ENCODE data around the gene TTC33. TPM values are rescaled to one million over a fixed set of nuclear protein-coding genes. Genes with fewer than 3 reads are reported as not detected.
"Not testable (repeated sequence)": the region's sequence is repeated elsewhere in the genome, so short reads cannot be mapped to it uniquely, and the experiment has no call there.

Gene TTC33
- total and polyA plus RNA-seq, 4 donors: 5.3 to 30.5 (median 7.8) TPM

DNA sequence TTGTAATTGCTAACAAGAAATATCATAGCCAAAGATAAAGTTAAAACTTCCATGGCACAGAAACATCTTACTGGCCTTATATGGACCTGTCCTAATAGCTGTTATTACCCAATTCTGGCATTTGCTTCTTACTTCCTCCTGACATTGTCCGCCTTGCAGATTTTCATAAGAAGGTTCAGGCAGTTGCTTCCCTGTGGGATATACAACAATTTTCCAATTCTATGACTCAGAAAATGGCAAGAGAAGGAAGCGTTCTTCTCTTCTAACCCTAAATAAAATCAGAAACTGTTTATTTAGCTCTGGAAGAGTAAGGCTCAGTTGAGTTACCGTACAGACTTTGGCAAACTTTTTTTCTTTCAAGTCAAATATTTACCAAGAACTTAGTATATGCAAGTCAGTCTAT lies 40.7 kb upstream of the TTC33 start:
- Histone ChIP-seq H3K36me3 (ENCODE audit: control insufficient read depth in 4 of 4, insufficient read depth in 4 of 4, low read length in 4 of 4) (peaks cover 0 to 4% (median 0%) of the 10 kb centered on the region in 4 donors), H3K9me3 (ENCODE audit: control insufficient read depth in 4 of 4, insufficient read depth in 3 of 4, low read length in 3 of 4) (peaks cover 0 to 2% (median 0%) of the 10 kb centered on the region in 4 donors), H3K27me3 (ENCODE audit: control insufficient read depth in 3 of 3, insufficient read depth in 3 of 3, low read length in 2 of 3) (no peaks in the 10 kb centered on the region), H3K4me1 (ENCODE audit: control insufficient read depth in 5 of 5, insufficient read depth in 5 of 5, low read length in 5 of 5) (peaks cover 0 to 20% (median 3%) of the 10 kb centered on the region in 5 donors), H3K9ac (ENCODE audit: insufficient read depth in 1 of 2, low read length in 2 of 2) (no peak overlapping the region), H3K27ac (ENCODE audit: low read depth in 1 of 2, low read length in 1 of 2) (no peak overlapping the region), H3K4me3 (no peak overlapping the region)
- 8 to 12% methylated on average over 3 of the region's 3 CpGs for WGBS, 2 donors
- peak in 2 of 3 donors; percentile 30 to 35 for DNase-seq
- ATAC-seq (ENCODE audit: insufficient read depth, low FRiP score): no peak
- TF ChIP-seq, protein P1, sequence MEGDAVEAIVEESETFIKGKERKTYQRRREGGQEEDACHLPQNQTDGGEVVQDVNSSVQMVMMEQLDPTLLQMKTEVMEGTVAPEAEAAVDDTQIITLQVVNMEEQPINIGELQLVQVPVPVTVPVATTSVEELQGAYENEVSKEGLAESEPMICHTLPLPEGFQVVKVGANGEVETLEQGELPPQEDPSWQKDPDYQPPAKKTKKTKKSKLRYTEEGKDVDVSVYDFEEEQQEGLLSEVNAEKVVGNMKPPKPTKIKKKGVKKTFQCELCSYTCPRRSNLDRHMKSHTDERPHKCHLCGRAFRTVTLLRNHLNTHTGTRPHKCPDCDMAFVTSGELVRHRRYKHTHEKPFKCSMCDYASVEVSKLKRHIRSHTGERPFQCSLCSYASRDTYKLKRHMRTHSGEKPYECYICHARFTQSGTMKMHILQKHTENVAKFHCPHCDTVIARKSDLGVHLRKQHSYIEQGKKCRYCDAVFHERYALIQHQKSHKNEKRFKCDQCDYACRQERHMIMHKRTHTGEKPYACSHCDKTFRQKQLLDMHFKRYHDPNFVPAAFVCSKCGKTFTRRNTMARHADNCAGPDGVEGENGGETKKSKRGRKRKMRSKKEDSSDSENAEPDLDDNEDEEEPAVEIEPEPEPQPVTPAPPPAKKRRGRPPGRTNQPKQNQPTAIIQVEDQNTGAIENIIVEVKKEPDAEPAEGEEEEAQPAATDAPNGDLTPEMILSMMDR (IDR thresholded peaks at IDR 0.05; ENCODE audit: control extremely low read depth, extremely low read depth): no peak

DNA sequence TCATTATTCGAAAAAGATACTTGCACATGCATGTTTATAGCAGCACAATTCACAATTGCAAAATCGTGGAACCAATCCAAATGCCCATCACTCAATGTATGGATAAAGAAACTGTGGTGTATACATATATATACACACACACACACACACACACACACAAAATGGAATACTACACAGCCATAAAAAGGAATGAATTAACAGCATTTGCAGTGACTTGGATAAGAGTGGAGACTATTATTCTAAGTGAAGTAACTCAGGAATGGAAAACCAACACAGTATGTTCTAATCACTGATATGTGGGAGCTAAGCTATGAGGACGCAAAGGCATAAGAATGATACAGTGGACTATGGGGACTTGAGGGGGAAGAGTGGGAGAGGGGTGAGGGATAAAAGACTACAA lies 39.1 kb upstream of the TTC33 start:
- not testable (repeated sequence) for H3K9me3 ChIP-seq (ENCODE audit: control insufficient read depth in 4 of 4, insufficient read depth in 3 of 4, low read length in 3 of 4); H3K36me3 ChIP-seq (ENCODE audit: control insufficient read depth in 4 of 4, insufficient read depth in 4 of 4, low read length in 4 of 4); ATAC-seq (ENCODE audit: insufficient read depth, low FRiP score); H3K4me3 ChIP-seq; H3K9ac ChIP-seq (ENCODE audit: insufficient read depth in 1 of 2, low read length in 2 of 2); H3K27ac ChIP-seq (ENCODE audit: low read depth in 1 of 2, low read length in 1 of 2); DNase-seq; H3K27me3 ChIP-seq (ENCODE audit: control insufficient read depth in 3 of 3, insufficient read depth in 3 of 3, low read length in 2 of 3)
- WGBS, 2 donors: 90 to 94% methylated on average over 3 of the region's 3 CpGs
- peaks cover 0 to 22% (median 3%) of the 10 kb centered on the region in 5 donors for H3K4me1 ChIP-seq (ENCODE audit: control insufficient read depth in 5 of 5, insufficient read depth in 5 of 5, low read length in 5 of 5)

DNA sequence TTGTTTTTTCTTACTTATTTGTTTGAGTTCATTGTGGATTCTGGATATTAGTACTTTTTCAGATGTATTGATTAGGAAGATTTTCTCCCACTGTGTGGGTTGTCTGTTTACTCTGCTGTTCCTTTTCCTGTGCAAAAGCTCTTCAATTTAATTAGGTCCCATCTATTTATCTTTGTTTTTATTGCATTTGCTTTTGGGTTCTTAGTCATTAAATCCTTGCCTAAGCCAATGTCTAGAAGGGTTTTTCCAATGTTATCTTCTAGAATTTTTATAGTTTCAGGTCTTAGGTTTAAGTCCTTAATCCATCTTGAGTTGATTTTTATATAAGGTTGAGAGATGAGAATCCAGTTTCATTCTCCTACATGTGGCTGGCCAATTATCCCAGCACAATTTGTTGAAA lies 38.6 kb upstream of the TTC33 start:
- H3K27ac ChIP-seq (ENCODE audit: low read depth in 1 of 2, low read length in 1 of 2); ATAC-seq (ENCODE audit: insufficient read depth, low FRiP score); DNase-seq; H3K27me3 ChIP-seq (ENCODE audit: control insufficient read depth in 3 of 3, insufficient read depth in 3 of 3, low read length in 2 of 3); H3K4me3 ChIP-seq; H3K36me3 ChIP-seq (ENCODE audit: control insufficient read depth in 4 of 4, insufficient read depth in 4 of 4, low read length in 4 of 4); H3K9ac ChIP-seq (ENCODE audit: insufficient read depth in 1 of 2, low read length in 2 of 2); H3K9me3 ChIP-seq (ENCODE audit: control insufficient read depth in 4 of 4, insufficient read depth in 3 of 4, low read length in 3 of 4): not testable (repeated sequence)
- H3K4me1 ChIP-seq (ENCODE audit: control insufficient read depth in 5 of 5, insufficient read depth in 5 of 5, low read length in 5 of 5): peaks cover 0 to 22% (median 3%) of the 10 kb centered on the region in 5 donors

DNA sequence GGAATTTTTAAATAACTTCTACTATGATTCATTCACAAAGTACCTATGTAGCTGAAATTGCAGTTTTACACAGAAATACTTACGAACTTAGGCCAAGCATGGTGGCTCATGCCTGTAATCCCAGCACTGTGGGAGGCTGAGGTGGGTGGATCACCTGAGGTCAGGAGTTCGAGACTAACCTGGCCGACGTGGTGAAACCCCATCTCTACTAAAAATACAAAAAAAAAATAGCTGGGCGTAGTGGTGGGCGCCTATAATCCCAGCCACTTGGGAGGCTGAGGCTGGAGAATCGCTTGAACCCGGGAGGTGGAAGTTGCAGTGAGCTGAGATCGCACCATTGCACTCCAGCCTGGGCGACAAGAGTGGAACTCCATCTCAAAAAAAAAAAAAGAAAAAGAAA lies 36.9 kb upstream of the TTC33 start:
- H3K27ac ChIP-seq (ENCODE audit: low read depth in 1 of 2, low read length in 1 of 2); H3K27me3 ChIP-seq (ENCODE audit: control insufficient read depth in 3 of 3, insufficient read depth in 3 of 3, low read length in 2 of 3); H3K4me3 ChIP-seq; H3K36me3 ChIP-seq (ENCODE audit: control insufficient read depth in 4 of 4, insufficient read depth in 4 of 4, low read length in 4 of 4); H3K9ac ChIP-seq (ENCODE audit: insufficient read depth in 1 of 2, low read length in 2 of 2); ATAC-seq (ENCODE audit: insufficient read depth, low FRiP score); H3K9me3 ChIP-seq (ENCODE audit: control insufficient read depth in 4 of 4, insufficient read depth in 3 of 4, low read length in 3 of 4); DNase-seq: not testable (repeated sequence)
- peaks cover 0 to 22% (median 3%) of the 10 kb centered on the region in 5 donors for H3K4me1 ChIP-seq (ENCODE audit: control insufficient read depth in 5 of 5, insufficient read depth in 5 of 5, low read length in 5 of 5)
- 92 to 94% methylated on average over 10 of the region's 10 CpGs for WGBS, 2 donors

DNA sequence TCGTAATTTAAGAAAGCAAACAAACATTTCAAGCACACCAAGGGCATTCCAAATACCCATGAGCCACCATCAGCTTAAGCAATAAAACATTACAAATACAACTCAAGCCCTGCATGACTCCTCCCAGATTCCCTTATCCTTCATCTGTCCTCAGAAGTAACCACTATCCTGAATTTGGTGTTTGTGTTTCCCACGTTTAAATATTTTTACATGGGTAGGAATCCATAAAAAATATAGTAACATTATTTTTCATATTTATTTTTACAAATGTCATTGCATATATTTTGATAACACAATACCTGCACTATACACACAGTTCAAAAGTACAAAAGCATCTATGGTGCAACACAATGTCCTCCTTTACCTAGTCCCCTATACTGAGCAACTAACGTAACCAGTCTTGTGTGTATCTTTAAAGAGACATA lies 36.0 kb upstream of the TTC33 start:
- Histone ChIP-seq H3K9ac (ENCODE audit: insufficient read depth in 1 of 2, low read length in 2 of 2) (no peak overlapping the region), H3K4me1 (ENCODE audit: control insufficient read depth in 5 of 5, insufficient read depth in 5 of 5, low read length in 5 of 5) (peaks cover 0 to 22% (median 3%) of the 10 kb centered on the region in 5 donors), H3K9me3 (ENCODE audit: control insufficient read depth in 4 of 4, insufficient read depth in 3 of 4, low read length in 3 of 4) (peaks cover 0 to 3% (median 0%) of the 10 kb centered on the region in 4 donors), H3K27me3 (ENCODE audit: control insufficient read depth in 3 of 3, insufficient read depth in 3 of 3, low read length in 2 of 3) (no peaks in the 10 kb centered on the region), H3K36me3 (ENCODE audit: control insufficient read depth in 4 of 4, insufficient read depth in 4 of 4, low read length in 4 of 4) (peaks cover 0 to 7% (median under 1%) of the 10 kb centered on the region in 4 donors), H3K4me3 (no peak overlapping the region), H3K27ac (ENCODE audit: low read depth in 1 of 2, low read length in 1 of 2) (peak overlapping the region in 1 of 2 donors; percentile 33)
- DNase-seq: peak in 1 of 3 donors; percentile 18
- no peak for ATAC-seq (ENCODE audit: insufficient read depth, low FRiP score)
- WGBS, 2 donors: 53 to 56% methylated on average over 3 of the region's 3 CpGs
- TF ChIP-seq, protein P1 (IDR thresholded peaks at IDR 0.05; ENCODE audit: control extremely low read depth, extremely low read depth): no peak
